CD4-positive, alpha-beta T cell (primary cell): Measurements from ENCODE around the gene ARF6. TPM values are rescaled to one million over a fixed set of nuclear protein-coding genes. Genes with fewer than 3 reads are reported as not detected.
A peak's percentile ranks its signal among the peaks of the same experiment; 100 is the strongest.
"Not testable (repeated sequence)": the region's sequence is repeated elsewhere in the genome, so short reads cannot be mapped to it uniquely, and the experiment has no call there.

Experiments
- ATAC-seq: fragments of 200-7000 bp; cut with Tn5 transposase; one replicate; pipeline ENCODE4 v1.10.0; 2022; ENCODE audit warnings: mild to moderate bottlenecking; ENCODE audit not compliant: poor library complexity
- CTCF ChIA-PET: fragments of 350-600 bp; sonication (Branson Sonifier 250); formaldehyde crosslinking; loops from one replicate; lab custom pipeline; 2021; ENCODE audit warnings: antibody characterized with exemption, inconsistent platforms; lab: Charles Lee
- POLR2A ChIA-PET: fragments of 350-600 bp; sonication (Branson Sonifier 250); formaldehyde crosslinking; loops from one replicate; lab custom pipeline; 2021; ENCODE audit warnings: antibody characterized with exemption, inconsistent platforms; lab: Charles Lee
- DNase-seq, 14 experiments: peaks; one replicate each; pipeline ENCODE4 v3.0.0-alpha.2; 2013 to 2020; ENCODE audit warnings: mixed read lengths in 2 of 14
- H3K27ac ChIP-seq, 2 donors: one replicate each; pipeline versions ENCODE4 v1.5.1 to v1.7.0; 2013; ENCODE audit warnings: low read length in 2 of 2, low read depth in 1 of 2, mild to moderate bottlenecking in 1 of 2
- H3K27me3 ChIP-seq, 2 experiments: 1 replicate in 1 of 2; 2 replicates in 1 of 2; pipeline versions ENCODE4 v1.6.1 to v1.7.0; 2013; ENCODE audit warnings: low read length in 2 of 2, control low read depth in 1 of 2, mild to moderate bottlenecking in 1 of 2, moderate library complexity in 1 of 2; ENCODE audit not compliant: insufficient read depth in 2 of 2, control insufficient read depth in 1 of 2
- H3K36me3 ChIP-seq: one replicate; pipeline ENCODE4 v1.6.1; 2013; ENCODE audit warnings: low read length, control low read depth; ENCODE audit not compliant: insufficient read depth
- H3K4me1 ChIP-seq: one replicate; pipeline ENCODE4 v1.6.1; 2013; ENCODE audit warnings: low read length, control low read depth; ENCODE audit not compliant: insufficient read depth
- H3K4me3 ChIP-seq: one replicate; pipeline ENCODE4 v1.5.1; 2013; ENCODE audit warnings: mild to moderate bottlenecking, low read length, moderate library complexity
- H3K9me3 ChIP-seq, 2 experiments: 1 replicate in 1 of 2; 2 replicates in 1 of 2; pipeline versions ENCODE4 v1.6.1 to v1.7.0; 2013; ENCODE audit warnings: low read length in 2 of 2, mild to moderate bottlenecking in 2 of 2, control low read depth in 1 of 2, moderate library complexity in 1 of 2; ENCODE audit not compliant: control insufficient read depth in 1 of 2, insufficient read depth in 1 of 2
- H3K27ac Mint-ChIP-seq: one replicate; pipeline ENCODE4 v1.8.0; 2020; ENCODE audit warnings: mixed read lengths
- H3K27me3 Mint-ChIP-seq: one replicate; pipeline ENCODE4 v1.8.0; 2021; ENCODE audit warnings: mixed read lengths
- H3K36me3 Mint-ChIP-seq: one replicate; pipeline ENCODE4 v1.8.0; 2021; ENCODE audit warnings: low read depth, mixed read lengths
- H3K4me1 Mint-ChIP-seq: one replicate; pipeline ENCODE4 v1.8.0; 2021; ENCODE audit warnings: low read depth, mixed read lengths
- H3K4me3 Mint-ChIP-seq: one replicate; pipeline ENCODE4 v1.8.0; 2020; ENCODE audit warnings: mild to moderate bottlenecking, mixed read lengths
- H3K9me3 Mint-ChIP-seq: one replicate; pipeline ENCODE4 v1.8.0; 2020; ENCODE audit warnings: mixed read lengths
- intact Hi-C, 2 experiments: fragments of 100-400 bp; cut with DNase I in 1 of 2; cut with micrococcal nuclease in 1 of 2; formaldehyde crosslinking; loops; one replicate each; pipeline versions ENCODE4 v1.15.1 to v1.9.0; 2023 to 2025; cut with DNase I, micrococcal nuclease
- total RNA-seq, 174 experiments: library from RNA in 2 of 174; stranded (reverse) in 2 of 174; gene quantifications; one replicate each; pipeline ENCODE4 v1.2.3 and lab custom pipeline; 2021 to 2026
- TF ChIP-seq, protein P1 (sequence below): fragments of 200-600 bp; IDR thresholded peaks from one replicate; pipeline ENCODE4 v1.8.0; 2022; ENCODE audit warnings: antibody characterized with exemption, mild to moderate bottlenecking

ARF6 gene
- total RNA-seq, 2 experiments from 2014 or later = 67.2 to 69.7 TPM

DNA sequence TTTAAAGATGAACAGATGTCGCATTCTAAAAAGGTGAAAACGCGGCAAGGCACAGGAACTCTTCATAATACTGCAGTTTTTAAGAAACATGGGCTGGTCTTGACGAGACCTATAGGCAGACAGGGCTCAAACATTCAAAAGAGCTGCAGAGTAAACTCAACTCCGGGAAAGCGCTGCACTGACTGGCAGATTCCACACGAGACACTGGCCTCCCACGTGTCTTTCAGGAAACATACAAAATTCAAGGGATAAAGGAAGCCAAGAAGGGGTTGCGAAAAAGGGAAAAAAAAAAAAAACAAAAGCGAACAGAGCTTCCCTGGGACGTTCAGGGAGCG is 614 bp upstream of the ARF6 start:
- DNase-seq = peak; percentile 9 to 82 (median 40)
- no peaks in the 10 kb centered on the region for H3K9me3 Mint-ChIP-seq
- intact Hi-C loops = loop anchor here (1.0 to 5.0 kb wide), 11 partner anchors 15 to 190 kb away; no protein-coding TSS in a partner anchor
- peaks cover 40% of the 10 kb centered on the region for H3K4me1 Mint-ChIP-seq
- POLR2A ChIA-PET = interaction anchor here (0.8 to 3.8 kb wide), 26 partner anchors 12 to 306 kb away, joined by 3 to 78 read pairs (median 9); partner anchors contain the start of genes MGAT2, NEMF, RPL36AL and RPS29
- peak overlapping the region; percentile 96 for H3K27ac Mint-ChIP-seq
- peak overlapping the region; percentile 98 for H3K4me3 Mint-ChIP-seq
- TF ChIP-seq, protein P1, sequence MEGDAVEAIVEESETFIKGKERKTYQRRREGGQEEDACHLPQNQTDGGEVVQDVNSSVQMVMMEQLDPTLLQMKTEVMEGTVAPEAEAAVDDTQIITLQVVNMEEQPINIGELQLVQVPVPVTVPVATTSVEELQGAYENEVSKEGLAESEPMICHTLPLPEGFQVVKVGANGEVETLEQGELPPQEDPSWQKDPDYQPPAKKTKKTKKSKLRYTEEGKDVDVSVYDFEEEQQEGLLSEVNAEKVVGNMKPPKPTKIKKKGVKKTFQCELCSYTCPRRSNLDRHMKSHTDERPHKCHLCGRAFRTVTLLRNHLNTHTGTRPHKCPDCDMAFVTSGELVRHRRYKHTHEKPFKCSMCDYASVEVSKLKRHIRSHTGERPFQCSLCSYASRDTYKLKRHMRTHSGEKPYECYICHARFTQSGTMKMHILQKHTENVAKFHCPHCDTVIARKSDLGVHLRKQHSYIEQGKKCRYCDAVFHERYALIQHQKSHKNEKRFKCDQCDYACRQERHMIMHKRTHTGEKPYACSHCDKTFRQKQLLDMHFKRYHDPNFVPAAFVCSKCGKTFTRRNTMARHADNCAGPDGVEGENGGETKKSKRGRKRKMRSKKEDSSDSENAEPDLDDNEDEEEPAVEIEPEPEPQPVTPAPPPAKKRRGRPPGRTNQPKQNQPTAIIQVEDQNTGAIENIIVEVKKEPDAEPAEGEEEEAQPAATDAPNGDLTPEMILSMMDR = no peak
- Histone ChIP-seq H3K4me3 (peak overlapping the region; percentile 96), H3K27ac (peak overlapping the region; percentile 93 to 99), H3K9me3 (no peaks in the 10 kb centered on the region), H3K36me3 (peaks cover 20% of the 10 kb centered on the region), H3K27me3 (no peaks in the 10 kb centered on the region), H3K4me1 (peaks cover 19% of the 10 kb centered on the region)
- no peaks in the 10 kb centered on the region for H3K27me3 Mint-ChIP-seq
- peak; percentile 68 for ATAC-seq
- CTCF ChIA-PET = interaction anchor here (1.0 to 2.3 kb wide), 11 partner anchors 12 to 170 kb away, joined by 3 to 14 read pairs (median 4); no protein-coding TSS in a partner anchor
- peaks cover 43% of the 10 kb centered on the region for H3K36me3 Mint-ChIP-seq

DNA sequence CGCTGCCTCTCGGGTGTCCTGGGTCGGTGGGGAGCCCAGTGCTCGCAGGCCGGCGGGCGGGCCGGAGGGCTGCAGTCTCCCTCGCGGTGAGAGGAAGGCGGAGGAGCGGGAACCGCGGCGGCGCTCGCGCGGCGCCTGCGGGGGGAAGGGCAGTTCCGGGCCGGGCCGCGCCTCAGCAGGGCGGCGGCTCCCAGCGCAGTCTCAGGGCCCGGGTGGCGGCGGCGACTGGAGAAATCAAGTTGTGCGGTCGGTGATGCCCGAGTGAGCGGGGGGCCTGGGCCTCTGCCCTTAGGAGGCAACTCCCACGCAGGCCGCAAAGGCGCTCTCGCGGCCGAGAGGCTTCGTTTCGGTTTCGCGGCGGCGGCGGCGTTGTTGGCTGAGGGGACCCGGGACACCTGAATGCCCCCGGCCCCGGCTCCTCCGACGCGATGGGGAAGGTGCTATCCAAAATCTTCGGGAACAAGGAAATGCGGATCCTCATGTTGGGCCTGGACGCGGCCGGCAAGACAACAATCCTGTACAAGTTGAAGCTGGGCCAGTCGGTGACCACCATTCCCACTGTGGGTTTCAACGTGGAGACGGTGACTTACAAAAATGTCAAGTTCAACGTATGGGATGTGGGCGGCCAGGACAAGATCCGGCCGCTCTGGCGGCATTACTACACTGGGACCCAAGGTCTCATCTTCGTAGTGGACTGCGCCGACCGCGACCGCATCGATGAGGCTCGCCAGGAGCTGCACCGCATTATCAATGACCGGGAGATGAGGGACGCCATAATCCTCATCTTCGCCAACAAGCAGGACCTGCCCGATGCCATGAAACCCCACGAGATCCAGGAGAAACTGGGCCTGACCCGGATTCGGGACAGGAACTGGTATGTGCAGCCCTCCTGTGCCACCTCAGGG is 679 bp downstream of the ARF6 start:
- ATAC-seq (peak; percentile 63), DNase-seq (peak; percentile 55 to 88 (median 70))
- Mint-ChIP-seq H3K27me3 (no peaks in the 10 kb centered on the region), H3K4me3 (peak overlapping the region; percentile 98), H3K9me3 (no peaks in the 10 kb centered on the region), H3K4me1 (peaks cover 51% of the 10 kb centered on the region), H3K27ac (peak overlapping the region; percentile 96), H3K36me3 (peaks cover 44% of the 10 kb centered on the region)
- CTCF ChIA-PET = interaction anchor here (0.7 to 2.3 kb wide), 5 partner anchors 26 to 169 kb away, joined by 3 to 14 read pairs (median 4); no protein-coding TSS in a partner anchor
- Histone ChIP-seq H3K4me3 (peak overlapping the region; percentile 96), H3K9me3 (no peaks in the 10 kb centered on the region), H3K4me1 (peaks cover 20% of the 10 kb centered on the region), H3K27ac (peak overlapping the region; percentile 93 to 99), H3K27me3 (no peaks in the 10 kb centered on the region), H3K36me3 (peaks cover 20% of the 10 kb centered on the region)
- intact Hi-C loops = loop anchor here (2.0 to 5.0 kb wide), 7 partner anchors 13 to 189 kb away; no protein-coding TSS in a partner anchor
- POLR2A ChIA-PET = interaction anchor here (0.6 to 3.8 kb wide), 24 partner anchors 9 to 1385 kb away, joined by 3 to 78 read pairs (median 9); partner anchors contain the start of genes MGAT2, RPL36AL and VCPKMT
- TF ChIP-seq, protein P1 = no peak

DNA sequence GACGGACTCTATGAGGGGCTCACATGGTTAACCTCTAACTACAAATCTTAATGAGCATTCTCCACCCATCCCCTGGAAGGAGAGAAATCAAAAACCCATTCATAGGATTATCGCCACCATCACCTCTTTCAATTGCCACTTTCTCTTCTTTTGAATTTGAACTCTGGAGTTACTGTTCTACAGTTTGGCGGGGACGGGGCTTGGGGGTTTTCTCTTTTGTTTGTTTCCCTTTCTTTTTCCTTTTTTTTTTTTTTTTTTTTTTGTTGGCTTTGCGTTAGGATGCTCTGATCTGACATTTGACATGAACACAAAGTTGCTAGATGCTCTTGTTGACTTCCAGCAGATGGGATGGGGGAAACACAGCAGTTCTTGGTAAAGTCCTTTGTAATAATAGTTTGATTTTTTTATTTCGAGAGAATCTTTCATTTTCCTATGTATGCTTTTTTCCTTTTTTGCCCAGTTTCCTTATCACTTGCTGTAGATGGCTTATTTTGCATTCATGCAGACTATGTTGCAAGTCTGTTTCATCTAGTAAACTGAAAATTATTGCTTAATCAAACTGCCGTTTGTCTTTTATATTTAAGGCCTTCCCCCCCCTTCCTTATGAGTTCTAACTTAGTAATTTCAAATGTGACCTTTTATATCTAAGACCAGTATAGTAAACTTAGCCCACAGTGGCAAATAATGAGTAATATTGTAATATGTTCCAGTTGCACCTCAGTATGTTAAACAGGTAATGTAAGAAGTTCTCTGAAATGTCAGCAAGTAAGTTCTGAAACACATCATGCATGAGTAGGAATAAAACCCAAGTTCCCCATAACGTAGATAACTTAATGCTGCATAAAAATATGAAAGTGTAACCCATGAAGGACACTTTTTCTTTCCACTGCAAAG is 1.6 kb downstream of the ARF6 start:
- DNase-seq = peak in 2 of 14 experiments; percentile 35 to 48
- peaks cover 57% of the 10 kb centered on the region for H3K4me1 Mint-ChIP-seq
- not testable (repeated sequence) for ATAC-seq, H3K27me3 Mint-ChIP-seq, H3K27me3 ChIP-seq, H3K9me3 ChIP-seq, H3K9me3 Mint-ChIP-seq
- peak overlapping the region; percentile 98 for H3K4me3 Mint-ChIP-seq
- ChIA-PET CTCF (interaction anchor here (0.7 to 1.9 kb wide), 4 partner anchors 15 to 166 kb away, joined by 3 to 10 read pairs (median 4); no protein-coding TSS in a partner anchor), POLR2A (interaction anchor here (0.6 to 3.8 kb wide), 11 partner anchors 14 to 202 kb away, joined by 3 to 78 read pairs (median 14); no protein-coding TSS in a partner anchor)
- H3K36me3 Mint-ChIP-seq = peaks cover 44% of the 10 kb centered on the region
- H3K4me1 ChIP-seq = peaks cover 27% of the 10 kb centered on the region
- intact Hi-C loops = loop anchor here (5.0 kb wide), 3 partner anchors 78 to 188 kb away; no protein-coding TSS in a partner anchor
- H3K4me3 ChIP-seq = peak overlapping the region; percentile 96
- peaks cover 20% of the 10 kb centered on the region for H3K36me3 ChIP-seq
- peak overlapping the region; percentile 93 to 99 for H3K27ac ChIP-seq
- H3K27ac Mint-ChIP-seq = peak overlapping the region; percentile 96
